CD4-positive, alpha-beta memory T cell (primary cell): ENCODE data around the gene BBS2. TPM values are rescaled to one million over a fixed set of nuclear protein-coding genes. Genes with fewer than 3 reads are reported as not detected.

Experiments
- CTCF ChIA-PET: fragments of 350-600 bp; sonication (Branson Sonifier 250); formaldehyde crosslinking; loops from one replicate; lab custom pipeline; 2021; ENCODE audit warnings: inconsistent platforms; ENCODE audit not compliant: partially characterized antibody; lab: Charles Lee
- POLR2A ChIA-PET: fragments of 350-600 bp; sonication (Branson Sonifier 250); formaldehyde crosslinking; loops from one replicate; lab custom pipeline; 2021; ENCODE audit not compliant: partially characterized antibody; lab: Charles Lee
- DNase-seq, 5 donors: peaks; one replicate each; pipeline versions ENCODE4 v3.0.0 to v3.0.0-alpha.2; 2020 to 2022; ENCODE audit warnings: mixed read lengths in 1 of 5
- H3K27ac ChIP-seq: one replicate; pipeline ENCODE4 v1.7.0; 2013; ENCODE audit warnings: low read depth, low read length
- H3K27me3 ChIP-seq: 2 replicates; pipeline ENCODE4 v1.7.0; 2013; ENCODE audit warnings: mild to moderate bottlenecking, low read length, moderate library complexity; ENCODE audit not compliant: insufficient read depth
- H3K36me3 ChIP-seq: 2 replicates; pipeline ENCODE4 v1.7.0; 2013; ENCODE audit warnings: mild to moderate bottlenecking, low read length, moderate library complexity; ENCODE audit not compliant: insufficient read depth
- H3K4me1 ChIP-seq: 2 replicates; pipeline ENCODE4 v1.7.0; 2013; ENCODE audit warnings: mild to moderate bottlenecking, low read length, moderate library complexity; ENCODE audit not compliant: insufficient read depth
- H3K4me3 ChIP-seq, 2 donors: one replicate each; pipeline ENCODE4 v1.7.0; 2013; ENCODE audit warnings: low read length in 2 of 2, mild to moderate bottlenecking in 1 of 2
- H3K9me3 ChIP-seq, 2 donors: one replicate each; pipeline ENCODE4 v1.7.0; 2013; ENCODE audit warnings: low read length in 2 of 2, control low read depth in 1 of 2; ENCODE audit not compliant: control insufficient read depth in 1 of 2
- H3K27ac Mint-ChIP-seq, 7 donors: one replicate each; pipeline ENCODE4 v1.8.0; 2020 to 2021; ENCODE audit warnings: mixed read lengths in 7 of 7, mild to moderate bottlenecking in 6 of 7, inconsistent platforms in 3 of 7, moderate library complexity in 3 of 7
- H3K27me3 Mint-ChIP-seq, 2 donors: one replicate each; pipeline ENCODE4 v1.8.0; 2020 to 2021; ENCODE audit warnings: mixed read lengths in 2 of 2
- H3K36me3 Mint-ChIP-seq, 2 donors: one replicate each; pipeline ENCODE4 v1.8.0; 2020 to 2021; ENCODE audit warnings: mixed read lengths in 2 of 2, inconsistent platforms in 1 of 2, mild to moderate bottlenecking in 1 of 2
- H3K4me1 Mint-ChIP-seq, 4 donors: one replicate each; pipeline ENCODE4 v1.8.0; 2020 to 2021; ENCODE audit warnings: mixed read lengths in 4 of 4, mild to moderate bottlenecking in 1 of 4
- H3K4me3 Mint-ChIP-seq, 8 donors: one replicate each; pipeline ENCODE4 v1.8.0; 2020 to 2021; ENCODE audit warnings: mixed read lengths in 8 of 8, mild to moderate bottlenecking in 7 of 8, moderate library complexity in 6 of 8, inconsistent platforms in 3 of 8
- H3K9me3 Mint-ChIP-seq, 8 donors: one replicate each; pipeline ENCODE4 v1.8.0; 2020 to 2021; ENCODE audit warnings: mixed read lengths in 8 of 8, mild to moderate bottlenecking in 5 of 8, inconsistent platforms in 3 of 8, moderate library complexity in 1 of 8
- intact Hi-C: fragments of 100-400 bp; cut with micrococcal nuclease; formaldehyde crosslinking; loops from one replicate; pipeline ENCODE4 v1.15.1; 2023
- polyA plus RNA-seq, 2 donors: library from polyadenylated mRNA; unstranded; fragments of 300-500 nt; fragmentation: Illumina TruSeq; gene quantifications; one replicate each; pipeline ENCODE4 v1.2.3, GENCODE V29; 2021
- total RNA-seq, 2 experiments: library from RNA; stranded (reverse); gene quantifications; one replicate each; pipeline ENCODE4 v1.2.3, GENCODE V29; 2021

Gene BBS2
- total and polyA plus RNA-seq, 4 experiments from 2014 or later, result 36.6 to 96.0 (median 67.5) TPM

DNA sequence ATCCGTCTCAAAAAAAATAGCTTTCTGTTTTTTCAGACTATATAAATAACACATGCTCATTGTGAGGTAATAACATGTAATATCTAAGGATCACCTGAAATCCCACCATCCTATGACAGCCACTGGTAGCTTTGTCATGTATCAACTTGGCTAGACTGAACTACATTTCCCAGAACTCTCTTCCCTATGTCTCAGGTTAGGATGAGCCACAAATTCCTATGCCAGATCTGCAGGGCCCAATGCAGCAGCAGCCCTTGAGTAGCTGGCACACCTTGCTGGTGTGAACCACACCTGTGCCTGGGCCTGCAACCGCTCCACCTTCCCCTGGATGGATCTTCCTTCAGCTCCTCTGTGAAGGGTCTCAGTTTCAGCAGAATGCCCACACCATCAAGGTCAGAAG, 40.4 kb downstream of the BBS2 start:
- no peak overlapping the region for H3K27ac ChIP-seq
- no peaks in the 10 kb centered on the region for H3K4me1 ChIP-seq
- no peaks in the 10 kb centered on the region for H3K9me3 ChIP-seq
- ChIA-PET POLR2A (no interaction called here), CTCF (interaction anchor here (0.7 kb wide), 1 partner anchor 98 kb away, joined by 4 read pairs; no protein-coding TSS in a partner anchor)
- Mint-ChIP-seq H3K36me3 (peaks cover 36 to 74% of the 10 kb centered on the region in 2 donors), H3K9me3 (no peaks in the 10 kb centered on the region), H3K27me3 (no peaks in the 10 kb centered on the region), H3K4me1 (peaks cover 0 to 11% (median 2%) of the 10 kb centered on the region in 4 donors), H3K4me3 (no peak overlapping the region), H3K27ac (peak overlapping the region in 2 of 7 donors; percentile 57 to 86)
- no peak for DNase-seq
- H3K27me3 ChIP-seq, result no peaks in the 10 kb centered on the region
- H3K4me3 ChIP-seq, result no peak overlapping the region
- intact Hi-C loops, result no loop called here
- H3K36me3 ChIP-seq, result peaks cover 47% of the 10 kb centered on the region

DNA sequence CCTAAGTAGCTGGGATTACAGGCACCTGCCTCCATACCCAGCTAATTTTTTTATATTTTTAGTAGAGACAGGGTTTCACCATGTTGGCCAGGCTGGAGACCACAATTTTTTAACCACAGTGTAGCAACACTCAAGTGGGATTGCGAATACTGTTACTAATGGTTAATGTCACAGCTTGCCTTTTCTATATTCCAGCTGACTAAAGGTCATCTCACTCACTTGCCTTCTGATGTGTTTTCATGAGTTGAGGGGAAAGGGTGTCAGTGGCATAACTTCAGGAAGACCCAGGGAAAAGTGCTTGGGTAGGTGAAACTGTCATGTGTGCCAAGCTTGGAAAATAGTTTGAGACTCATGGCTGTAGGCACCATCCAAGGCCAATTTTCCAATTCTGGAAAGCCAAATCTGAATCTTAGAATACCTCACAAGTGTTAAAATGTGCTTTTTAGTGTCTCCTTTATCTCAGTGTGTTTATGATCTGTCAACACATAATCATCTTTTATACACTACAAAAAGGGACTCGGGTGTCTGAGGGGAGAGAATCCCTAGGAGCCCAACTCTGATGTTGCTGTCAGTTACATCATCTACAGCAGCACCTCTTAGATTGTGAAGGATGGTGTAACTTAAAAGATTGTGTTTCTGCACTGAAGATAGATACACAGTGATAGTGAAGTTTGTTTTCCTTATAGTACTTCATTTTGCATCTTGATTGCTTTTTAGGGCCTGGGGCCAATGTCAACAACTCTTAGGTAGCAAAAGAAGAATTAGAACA, 41.4 kb downstream of the BBS2 start:
- Mint-ChIP-seq H3K4me3 (no peak overlapping the region), H3K27ac (peak overlapping the region in 3 of 7 donors; percentile 9 to 42 (median 25)), H3K4me1 (peaks cover 0 to 11% (median 2%) of the 10 kb centered on the region in 4 donors), H3K36me3 (peaks cover 36 to 73% of the 10 kb centered on the region in 2 donors), H3K27me3 (no peaks in the 10 kb centered on the region), H3K9me3 (no peaks in the 10 kb centered on the region)
- H3K9me3 ChIP-seq, result no peaks in the 10 kb centered on the region
- H3K36me3 ChIP-seq, result peaks cover 50% of the 10 kb centered on the region
- CTCF ChIA-PET, result interaction anchor here (0.7 kb wide), 1 partner anchor 99 kb away, joined by 4 read pairs; no protein-coding TSS in a partner anchor
- intact Hi-C loops, result no loop called here
- DNase-seq, result no peak
- H3K4me1 ChIP-seq, result no peaks in the 10 kb centered on the region
- H3K27me3 ChIP-seq, result no peaks in the 10 kb centered on the region
- H3K27ac ChIP-seq, result no peak overlapping the region
- no peak overlapping the region for H3K4me3 ChIP-seq
- POLR2A ChIA-PET, result no interaction called here

DNA sequence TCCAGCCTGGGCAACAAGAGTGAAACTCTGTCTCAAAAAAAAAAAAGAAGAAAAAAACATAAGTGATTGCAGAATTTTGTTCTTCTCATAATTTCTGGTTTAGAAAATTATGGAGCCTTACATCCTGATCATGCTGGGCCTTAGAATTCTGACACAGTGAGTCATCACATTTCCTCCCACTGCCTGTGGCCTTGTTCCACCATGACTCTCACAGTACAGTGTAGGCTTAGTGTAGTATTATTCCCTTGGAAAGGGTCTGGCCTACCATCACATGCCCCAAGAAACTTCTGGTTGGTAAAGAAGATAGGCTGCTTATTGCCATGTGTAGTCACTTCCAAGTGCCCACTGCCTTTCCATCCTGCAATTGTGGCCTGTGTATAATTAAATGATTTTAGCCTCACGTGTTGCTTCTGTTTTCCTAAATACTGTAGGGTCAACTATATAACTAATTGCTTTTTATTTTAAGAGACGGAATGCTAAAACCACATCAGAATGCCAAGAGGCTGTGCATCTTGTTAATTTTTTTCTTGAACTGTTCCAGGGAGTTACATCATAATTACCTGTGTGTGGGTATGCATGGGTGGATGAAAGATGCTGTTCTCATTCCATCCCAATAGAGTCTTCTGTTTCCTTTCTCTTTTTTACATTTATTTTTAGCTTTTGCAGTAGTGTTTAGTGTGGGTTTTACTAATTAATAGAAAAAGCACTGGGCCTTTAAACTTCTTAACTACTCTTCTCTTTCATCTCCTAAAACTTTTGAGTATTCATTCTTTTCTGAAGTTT, 42.5 kb downstream of the BBS2 start:
- Histone ChIP-seq H3K27ac (no peak overlapping the region), H3K4me1 (no peaks in the 10 kb centered on the region), H3K9me3 (no peaks in the 10 kb centered on the region), H3K4me3 (no peak overlapping the region), H3K27me3 (no peaks in the 10 kb centered on the region), H3K36me3 (peaks cover 49% of the 10 kb centered on the region)
- H3K27me3 Mint-ChIP-seq, result no peaks in the 10 kb centered on the region
- peaks cover 37 to 72% of the 10 kb centered on the region in 2 donors for H3K36me3 Mint-ChIP-seq
- H3K27ac Mint-ChIP-seq, result peak overlapping the region in 5 of 7 donors; percentile 6 to 64 (median 38)
- POLR2A ChIA-PET, result no interaction called here
- intact Hi-C loops, result no loop called here
- peaks cover 0 to 11% (median 2%) of the 10 kb centered on the region in 4 donors for H3K4me1 Mint-ChIP-seq
- no peak overlapping the region for H3K4me3 Mint-ChIP-seq
- CTCF ChIA-PET, result no interaction called here
- no peak for DNase-seq
- no peaks in the 10 kb centered on the region for H3K9me3 Mint-ChIP-seq

DNA sequence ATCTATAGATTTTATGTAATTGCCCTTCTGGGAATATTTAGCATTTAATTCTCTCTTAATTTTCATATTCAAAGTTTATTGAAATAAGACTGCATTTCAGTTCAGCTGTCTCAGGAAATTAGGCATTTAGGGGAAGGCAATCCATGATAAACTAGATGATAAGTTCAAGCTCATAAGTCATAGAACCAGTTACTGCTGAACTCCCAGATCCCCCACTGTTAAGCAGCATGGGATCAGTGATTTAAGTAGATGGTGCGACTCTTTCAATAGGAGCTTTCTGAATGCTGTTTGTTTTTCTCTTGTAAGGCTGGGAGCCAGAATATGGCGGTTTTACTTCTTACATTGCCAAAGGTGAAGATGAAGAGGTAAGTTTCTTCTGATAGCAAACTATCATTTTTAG, 44.6 kb downstream of the BBS2 start:
- H3K4me1 Mint-ChIP-seq, result peaks cover 0 to 12% (median 4%) of the 10 kb centered on the region in 4 donors
- ChIA-PET POLR2A (no interaction called here), CTCF (no interaction called here)
- H3K9me3 Mint-ChIP-seq, result no peaks in the 10 kb centered on the region
- no peaks in the 10 kb centered on the region for H3K27me3 Mint-ChIP-seq
- no peak overlapping the region for H3K4me3 Mint-ChIP-seq
- intact Hi-C loops, result no loop called here
- no peaks in the 10 kb centered on the region for H3K27me3 ChIP-seq
- no peak overlapping the region for H3K27ac ChIP-seq
- H3K27ac Mint-ChIP-seq, result peak overlapping the region in 1 of 7 donors; percentile 29
- no peak for DNase-seq
- H3K9me3 ChIP-seq, result no peaks in the 10 kb centered on the region
- H3K36me3 Mint-ChIP-seq, result peaks cover 42 to 78% of the 10 kb centered on the region in 2 donors
- no peaks in the 10 kb centered on the region for H3K4me1 ChIP-seq
- H3K36me3 ChIP-seq, result peaks cover 69% of the 10 kb centered on the region
- no peak overlapping the region for H3K4me3 ChIP-seq

DNA sequence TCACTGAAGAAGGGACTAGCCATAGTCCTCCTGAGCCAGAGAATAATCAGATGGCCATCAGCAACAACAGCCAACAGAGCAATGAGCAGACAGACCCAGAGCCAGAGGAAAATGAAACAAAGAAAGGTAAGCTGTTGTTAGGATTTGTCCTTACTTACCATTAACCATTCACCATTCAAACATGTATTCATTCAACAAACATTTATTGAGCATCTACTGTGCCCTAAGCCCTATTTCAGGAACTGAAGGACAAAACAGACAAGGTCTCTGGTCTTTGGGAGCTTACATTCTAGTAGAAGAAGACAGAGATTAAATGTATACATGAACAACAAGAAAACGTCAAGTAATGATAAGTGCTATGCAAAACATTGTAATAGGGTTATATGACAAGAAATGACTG, 49.2 kb downstream of the BBS2 start:
- Histone ChIP-seq H3K27me3 (no peaks in the 10 kb centered on the region), H3K9me3 (no peaks in the 10 kb centered on the region), H3K27ac (no peak overlapping the region), H3K36me3 (peaks cover 77% of the 10 kb centered on the region), H3K4me3 (no peak overlapping the region), H3K4me1 (no peaks in the 10 kb centered on the region)
- Mint-ChIP-seq H3K27me3 (no peaks in the 10 kb centered on the region), H3K27ac (peak overlapping the region in 2 of 7 donors; percentile 0 to 31), H3K9me3 (no peaks in the 10 kb centered on the region), H3K4me3 (no peak overlapping the region), H3K4me1 (peaks cover 0 to 3% (median under 1%) of the 10 kb centered on the region in 4 donors), H3K36me3 (peaks cover 54 to 85% of the 10 kb centered on the region in 2 donors)
- POLR2A ChIA-PET, result no interaction called here
- CTCF ChIA-PET, result no interaction called here
- intact Hi-C loops, result no loop called here
- DNase-seq, result no peak

DNA sequence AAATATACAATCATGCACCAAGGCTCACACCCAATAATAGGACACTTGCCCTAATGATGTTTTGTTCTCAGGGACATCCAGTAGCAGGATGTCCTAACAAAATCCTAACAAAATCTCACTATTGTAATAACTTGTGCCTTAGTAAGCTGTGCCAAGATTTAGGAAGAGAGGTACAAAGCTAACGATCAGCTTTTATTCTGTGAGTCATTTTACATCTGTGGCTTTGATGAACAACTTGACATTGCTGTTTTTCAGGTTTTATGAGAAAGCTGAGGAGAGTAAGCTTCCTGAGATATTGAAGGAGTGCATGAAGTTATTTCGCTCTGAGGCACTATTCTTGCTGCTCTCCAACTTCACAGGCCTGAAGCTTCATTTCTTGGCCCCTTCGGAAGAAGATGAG, 49.6 kb downstream of the BBS2 start:
- Mint-ChIP-seq H3K27me3 (no peaks in the 10 kb centered on the region), H3K36me3 (peaks cover 54 to 85% of the 10 kb centered on the region in 2 donors), H3K9me3 (no peaks in the 10 kb centered on the region), H3K4me3 (no peak overlapping the region), H3K27ac (peak overlapping the region in 2 of 7 donors; percentile 0 to 31), H3K4me1 (peaks cover 0 to 3% (median 2%) of the 10 kb centered on the region in 4 donors)
- Histone ChIP-seq H3K27ac (no peak overlapping the region), H3K9me3 (no peaks in the 10 kb centered on the region), H3K4me3 (no peak overlapping the region), H3K4me1 (no peaks in the 10 kb centered on the region), H3K36me3 (peaks cover 77% of the 10 kb centered on the region), H3K27me3 (no peaks in the 10 kb centered on the region)
- CTCF ChIA-PET, result no interaction called here
- DNase-seq, result no peak
- intact Hi-C loops, result no loop called here
- POLR2A ChIA-PET, result no interaction called here

DNA sequence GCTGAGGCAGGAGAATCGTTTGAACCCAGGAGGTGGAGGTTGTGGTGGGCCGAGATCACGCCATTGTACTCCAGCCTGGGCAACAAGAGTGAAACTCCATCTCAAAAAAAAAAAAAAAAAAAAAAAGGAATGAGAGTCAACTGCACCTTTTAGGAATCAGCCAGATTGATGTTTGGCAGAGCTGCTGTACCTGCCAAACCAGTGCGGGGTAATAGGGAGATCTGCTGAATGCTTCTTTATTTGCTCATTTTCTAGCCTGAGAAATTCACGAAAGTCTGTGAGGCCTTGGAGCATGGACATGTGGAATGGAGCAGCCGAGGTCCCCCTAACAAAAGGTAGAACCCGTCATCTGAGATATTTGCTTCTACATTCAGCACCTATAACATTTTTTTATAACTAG, 50.1 kb downstream of the BBS2 start:
- no peak for DNase-seq
- H3K4me3 Mint-ChIP-seq, result no peak overlapping the region
- H3K4me1 Mint-ChIP-seq, result peaks cover 0 to 3% (median 2%) of the 10 kb centered on the region in 4 donors
- ChIA-PET CTCF (no interaction called here), POLR2A (no interaction called here)
- peaks cover 54 to 84% of the 10 kb centered on the region in 2 donors for H3K36me3 Mint-ChIP-seq
- no peak overlapping the region for H3K27ac Mint-ChIP-seq
- no peaks in the 10 kb centered on the region for H3K27me3 ChIP-seq
- no peaks in the 10 kb centered on the region for H3K27me3 Mint-ChIP-seq
- no peak overlapping the region for H3K27ac ChIP-seq
- H3K36me3 ChIP-seq, result peaks cover 73% of the 10 kb centered on the region
- no peak overlapping the region for H3K4me3 ChIP-seq
- no peaks in the 10 kb centered on the region for H3K4me1 ChIP-seq
- H3K9me3 ChIP-seq, result no peaks in the 10 kb centered on the region
- H3K9me3 Mint-ChIP-seq, result no peaks in the 10 kb centered on the region
- intact Hi-C loops, result no loop called here
